Testis (tissue), 3 donors: ENCODE results near the gene PPP1R3E. TPM values are rescaled to one million over a fixed set of nuclear protein-coding genes. Genes with fewer than 3 reads are reported as not detected.
"Not testable (repeated sequence)": the region's sequence is repeated elsewhere in the genome, so short reads cannot be mapped to it uniquely, and the experiment has no call there.

Experiments used
- DNase-seq: peaks from one replicate; pipeline ENCODE4 v3.0.0-alpha.2; 2019
- H3K27ac ChIP-seq, 2 donors: fragments of 200-600 bp; sonication (generic); one replicate each; pipeline ENCODE4 v1.5.1; 2019
- H3K27me3 ChIP-seq: fragments of 200-600 bp; sonication (generic); one replicate; pipeline ENCODE4 v1.5.1; 2019
- H3K36me3 ChIP-seq: fragments of 200-600 bp; sonication (generic); one replicate; pipeline ENCODE4 v1.5.1; 2017; ENCODE audit warnings: low read depth; ENCODE audit errors: missing control alignments
- H3K4me1 ChIP-seq: fragments of 200-600 bp; sonication (generic); one replicate; pipeline ENCODE4 v1.5.1; 2019
- H3K4me3 ChIP-seq, 2 donors: fragments of 200-600 bp; sonication (generic); one replicate each; pipeline ENCODE4 v1.5.1; 2017 to 2019
- H3K9me3 ChIP-seq: fragments of 200-600 bp; sonication (generic); one replicate; pipeline ENCODE4 v1.5.1; 2017
- POLR2A ChIP-seq: fragments of 450-650 bp; IDR thresholded peaks from one replicate; pipeline ENCODE4 v1.6.1; 2017; ENCODE audit warnings: antibody characterized with exemption, mild to moderate bottlenecking, moderate library complexity
- WGBS, 2 donors: methylation state at CpG; one replicate each; pipeline ENCODE4 v1.1.5; 2018; 5-methylcytosine and 5-hydroxymethylcytosine counted together
- intact Hi-C: fragments of 100-400 bp; cut with DNase I; formaldehyde crosslinking; loops from one replicate; pipeline ENCODE4 v1.15.1; 2023; ENCODE audit warnings: low total_unique reads
- polyA plus RNA-seq: library from polyadenylated mRNA; stranded (reverse); fragments of 350-450 nt; fragmentation: Illumina TruSeq; extraction: RNeasy Lipid Tissue Mini Kit (QIAGEN cat#74804); gene quantifications from one replicate; pipeline ENCODE4 v1.2.3, GENCODE V29; 2014; ENCODE audit warnings: low read depth, low replicate concordance; ENCODE audit not compliant: insufficient read depth
- total RNA-seq, 2 donors: library from RNA; depleted of rRNA; stranded (reverse); fragments of >200 nt; gene quantifications; one replicate each; pipeline ENCODE4 v1.2.3, GENCODE V29; 2016
- TF ChIP-seq, protein P1 (sequence below), 3 experiments: fragments of 450-650 bp in 2 of 3; fragments of 200-600 bp in 1 of 3; sonication (generic) in 1 of 3; IDR thresholded peaks; one replicate each; pipeline ENCODE4 v1.5.1; 2016 to 2019; ENCODE audit warnings: antibody characterized with exemption in 3 of 3, mild to moderate bottlenecking in 2 of 3, moderate library complexity in 1 of 3

The PPP1R3E gene
- total and polyA plus RNA-seq, 3 donors from 2014 or later = 30.4 to 43.5 (median 39.2) TPM

GRCh38 chr14:23275412-23275811, 27.2 kb downstream of the PPP1R3E start:
- TF ChIP-seq, protein P1, sequence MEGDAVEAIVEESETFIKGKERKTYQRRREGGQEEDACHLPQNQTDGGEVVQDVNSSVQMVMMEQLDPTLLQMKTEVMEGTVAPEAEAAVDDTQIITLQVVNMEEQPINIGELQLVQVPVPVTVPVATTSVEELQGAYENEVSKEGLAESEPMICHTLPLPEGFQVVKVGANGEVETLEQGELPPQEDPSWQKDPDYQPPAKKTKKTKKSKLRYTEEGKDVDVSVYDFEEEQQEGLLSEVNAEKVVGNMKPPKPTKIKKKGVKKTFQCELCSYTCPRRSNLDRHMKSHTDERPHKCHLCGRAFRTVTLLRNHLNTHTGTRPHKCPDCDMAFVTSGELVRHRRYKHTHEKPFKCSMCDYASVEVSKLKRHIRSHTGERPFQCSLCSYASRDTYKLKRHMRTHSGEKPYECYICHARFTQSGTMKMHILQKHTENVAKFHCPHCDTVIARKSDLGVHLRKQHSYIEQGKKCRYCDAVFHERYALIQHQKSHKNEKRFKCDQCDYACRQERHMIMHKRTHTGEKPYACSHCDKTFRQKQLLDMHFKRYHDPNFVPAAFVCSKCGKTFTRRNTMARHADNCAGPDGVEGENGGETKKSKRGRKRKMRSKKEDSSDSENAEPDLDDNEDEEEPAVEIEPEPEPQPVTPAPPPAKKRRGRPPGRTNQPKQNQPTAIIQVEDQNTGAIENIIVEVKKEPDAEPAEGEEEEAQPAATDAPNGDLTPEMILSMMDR (IDR thresholded peaks at IDR 0.05) = no peak
- TF ChIP-seq POLR2A = no peak
- no peak for DNase-seq
- Histone ChIP-seq H3K36me3 (no peaks in the 10 kb centered on the region), H3K4me1 (no peaks in the 10 kb centered on the region), H3K27ac (no peak overlapping the region), H3K9me3 (no peaks in the 10 kb centered on the region), H3K27me3 (no peaks in the 10 kb centered on the region), H3K4me3 (no peak overlapping the region)
- 93% methylated on average over 2 of the region's 2 CpGs for WGBS, 2 donors
- intact Hi-C loops = no loop called here

GRCh38 chr14:23269193-23269592, 33.5 kb downstream of the PPP1R3E start:
- H3K9me3 ChIP-seq = no peaks in the 10 kb centered on the region
- no peaks in the 10 kb centered on the region for H3K36me3 ChIP-seq
- intact Hi-C loops = no loop called here
- no peak for DNase-seq
- WGBS, 2 donors = 88 to 92% methylated on average over 6 to 7 of the region's 7 CpGs
- no peaks in the 10 kb centered on the region for H3K4me1 ChIP-seq
- no peak for TF ChIP-seq POLR2A
- TF ChIP-seq, protein P1 (IDR thresholded peaks at IDR 0.05) = no peak
- H3K27me3 ChIP-seq = no peaks in the 10 kb centered on the region
- H3K27ac ChIP-seq = no peak overlapping the region
- H3K4me3 ChIP-seq = no peak overlapping the region

DNA sequence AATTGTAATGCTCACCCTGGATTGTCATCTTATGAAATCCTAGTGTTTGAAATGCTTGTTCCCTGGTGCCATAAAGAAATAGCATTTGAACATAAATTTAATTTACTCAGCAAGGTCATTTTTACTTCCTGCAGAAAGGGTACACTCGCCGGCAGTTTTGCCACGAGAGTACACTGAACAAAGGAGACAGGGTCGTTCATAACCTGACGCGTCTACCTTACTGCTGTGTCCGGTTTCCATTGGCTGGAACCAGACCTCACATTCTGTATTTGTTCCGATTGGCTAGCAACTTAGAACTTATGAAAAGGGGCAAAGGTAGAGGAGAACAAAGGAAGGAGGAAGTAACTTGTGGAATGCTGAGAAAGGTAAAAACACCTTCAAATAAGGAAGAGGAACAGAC, 41.8 kb downstream of the PPP1R3E start:
- H3K27me3 ChIP-seq, H3K27ac ChIP-seq, H3K36me3 ChIP-seq, H3K4me3 ChIP-seq, H3K4me1 ChIP-seq, DNase-seq, intact Hi-C loops, H3K9me3 ChIP-seq: not testable (repeated sequence)
- WGBS, 2 donors = 67 to 71% methylated on average over 8 of the region's 8 CpGs

- H3K27me3 ChIP-seq = no peaks in the 10 kb centered on the region
- no peaks in the 10 kb centered on the region for H3K4me1 ChIP-seq
- no peak overlapping the region for H3K27ac ChIP-seq
- no peak for DNase-seq
- TF ChIP-seq, protein P1 (IDR thresholded peaks at IDR 0.05) = no peak
- TF ChIP-seq POLR2A = no peak
- H3K4me3 ChIP-seq = no peak overlapping the region
- intact Hi-C loops = no loop called here
- H3K36me3 ChIP-seq = no peaks in the 10 kb centered on the region
- no peaks in the 10 kb centered on the region for H3K9me3 ChIP-seq
Measured at GRCh38 chr14:23259426-23259825, 43.2 kb downstream of the PPP1R3E start.

- no peaks in the 10 kb centered on the region for H3K4me1 ChIP-seq
- H3K27ac ChIP-seq = no peak overlapping the region
- TF ChIP-seq, protein P1 (IDR thresholded peaks at IDR 0.05) = no peak
- TF ChIP-seq POLR2A = no peak
- no peaks in the 10 kb centered on the region for H3K9me3 ChIP-seq
- no peak overlapping the region for H3K4me3 ChIP-seq
- no peak for DNase-seq
- intact Hi-C loops = no loop called here
- H3K36me3 ChIP-seq = no peaks in the 10 kb centered on the region
- no peaks in the 10 kb centered on the region for H3K27me3 ChIP-seq
- 88 to 89% methylated on average over 5 of the region's 5 CpGs for WGBS, 2 donors
Measured at GRCh38 chr14:23258256-23258655, 44.4 kb downstream of the PPP1R3E start.
